H7 (cell line): ENCODE results near the gene DDAH1. TPM values are rescaled to one million over a fixed set of nuclear protein-coding genes. Genes with fewer than 3 reads are reported as not detected.

Experiments used
- DNase-seq: peaks from one replicate; pipeline ENCODE4 v3.0.0; 2012
- H3K27me3 ChIP-seq: 2 replicates; pipeline ENCODE4 v1.6.0; 2011; ENCODE audit warnings: mild to moderate bottlenecking, low read length; ENCODE audit not compliant: control insufficient read depth, insufficient read depth
- H3K36me3 ChIP-seq: replicated peaks from 2 replicates; pipeline ENCODE4 v1.5.1; 2011; ENCODE audit warnings: low read length; ENCODE audit not compliant: control insufficient read depth, insufficient read depth
- H3K4me3 ChIP-seq: 2 replicates; pipeline ENCODE4 v1.5.1; 2011; ENCODE audit warnings: low read depth, mild to moderate bottlenecking, control low read depth, low read length, moderate library complexity; ENCODE audit not compliant: insufficient read depth
- total RNA-seq: library from RNA; depleted of rRNA; stranded (reverse); fragments of >200 nt; shearing (Covaris generic); gene quantifications from 2 replicates; pipeline ENCODE4 v1.2.3, GENCODE V29; 2014

DDAH1 gene
- total RNA-seq, 1 experiment from 2014 or later, result 33.3 TPM

GRCh38 chr1:85333186-85333585 lies 131.8 kb downstream of the DDAH1 start:
- Histone ChIP-seq H3K36me3 (no peaks in the 10 kb centered on the region), H3K27me3 (no peaks in the 10 kb centered on the region), H3K4me3 (no peak overlapping the region)
- no peak for DNase-seq

GRCh38 chr1:85332575-85332974 lies 132.4 kb downstream of the DDAH1 start:
- no peaks in the 10 kb centered on the region for H3K27me3 ChIP-seq
- DNase-seq, result no peak
- no peaks in the 10 kb centered on the region for H3K36me3 ChIP-seq
- H3K4me3 ChIP-seq, result no peak overlapping the region

GRCh38 chr1:85330711-85331290 lies 134.2 kb downstream of the DDAH1 start:
- DNase-seq, result no peak
- H3K36me3 ChIP-seq, result no peaks in the 10 kb centered on the region
- no peaks in the 10 kb centered on the region for H3K27me3 ChIP-seq
- no peak overlapping the region for H3K4me3 ChIP-seq

GRCh38 chr1:85330214-85330631 lies 134.7 kb downstream of the DDAH1 start:
- Histone ChIP-seq H3K36me3 (no peaks in the 10 kb centered on the region), H3K4me3 (no peak overlapping the region), H3K27me3 (no peaks in the 10 kb centered on the region)
- peak; percentile 14 for DNase-seq

GRCh38 chr1:85328713-85329397 lies 136.1 kb downstream of the DDAH1 start:
- H3K4me3 ChIP-seq, result no peak overlapping the region
- DNase-seq, result peak; percentile 29
- H3K27me3 ChIP-seq, result no peaks in the 10 kb centered on the region
- no peaks in the 10 kb centered on the region for H3K36me3 ChIP-seq

- Histone ChIP-seq H3K36me3 (no peaks in the 10 kb centered on the region), H3K4me3 (no peak overlapping the region), H3K27me3 (no peaks in the 10 kb centered on the region)
- DNase-seq, result no peak
These were observed 137.2 kb downstream of the DDAH1 start for GRCh38 chr1:85327759-85328158.

- Histone ChIP-seq H3K27me3 (no peaks in the 10 kb centered on the region), H3K36me3 (no peaks in the 10 kb centered on the region), H3K4me3 (no peak overlapping the region)
- no peak for DNase-seq
These were observed 138.1 kb downstream of the DDAH1 start for GRCh38 chr1:85326851-85327250.

- Histone ChIP-seq H3K36me3 (no peaks in the 10 kb centered on the region), H3K27me3 (no peaks in the 10 kb centered on the region), H3K4me3 (no peak overlapping the region)
- no peak for DNase-seq
These were observed 138.6 kb downstream of the DDAH1 start for GRCh38 chr1:85326336-85326735.

GRCh38 chr1:85325920-85326319 lies 139.0 kb downstream of the DDAH1 start:
- DNase-seq, result no peak
- Histone ChIP-seq H3K36me3 (no peaks in the 10 kb centered on the region), H3K27me3 (no peaks in the 10 kb centered on the region)

GRCh38 chr1:85323770-85324169 lies 141.2 kb downstream of the DDAH1 start:
- H3K4me3 ChIP-seq, result no peak overlapping the region
- no peaks in the 10 kb centered on the region for H3K36me3 ChIP-seq
- no peaks in the 10 kb centered on the region for H3K27me3 ChIP-seq
- DNase-seq, result no peak

More at GRCh38 chr1:85325920-85326319, 139.0 kb downstream of the DDAH1 start:
- no peak overlapping the region for H3K4me3 ChIP-seq

- no peak for DNase-seq
- no peaks in the 10 kb centered on the region for H3K27me3 ChIP-seq
- H3K4me3 ChIP-seq, result no peak overlapping the region
- H3K36me3 ChIP-seq, result no peaks in the 10 kb centered on the region
These were observed 142.3 kb downstream of the DDAH1 start for GRCh38 chr1:85322655-85323054.

GRCh38 chr1:85321237-85321964 lies 143.6 kb downstream of the DDAH1 start:
- H3K27me3 ChIP-seq, result no peaks in the 10 kb centered on the region
- no peak for DNase-seq
- H3K4me3 ChIP-seq, result no peak overlapping the region
- no peaks in the 10 kb centered on the region for H3K36me3 ChIP-seq

GRCh38 chr1:85320371-85321131 lies 144.4 kb downstream of the DDAH1 start:
- Histone ChIP-seq H3K36me3 (no peaks in the 10 kb centered on the region), H3K4me3 (no peak overlapping the region), H3K27me3 (no peaks in the 10 kb centered on the region)
- no peak for DNase-seq

GRCh38 chr1:85319931-85320330 lies 145.0 kb downstream of the DDAH1 start:
- Histone ChIP-seq H3K27me3 (no peaks in the 10 kb centered on the region), H3K36me3 (no peaks in the 10 kb centered on the region), H3K4me3 (no peak overlapping the region)
- DNase-seq, result no peak
